ENCODE data around the gene NRAS. TPM values are rescaled to one million over a fixed set of nuclear protein-coding genes. Genes with fewer than 3 reads are reported as not detected.

NRAS gene
- total and polyA plus RNA-seq, 3 experiments from 2014 or later, result 27.1 to 78.2 (median 77.6) TPM

- DNase-seq, result no peak
- Histone ChIP-seq H3K27me3 (ENCODE audit: insufficient read depth, low read length, poor library complexity, severe bottlenecking) (no peaks in the 10 kb centered on the region), H3K9me3 (ENCODE audit: low read length) (no peaks in the 10 kb centered on the region), H3K4me3 (ENCODE audit: low read length) (no peak overlapping the region), H3K36me3 (ENCODE audit: insufficient read depth, low read length) (peaks cover 81% of the 10 kb centered on the region), H3K27ac (ENCODE audit: low read depth, low read length) (no peak overlapping the region), H3K4me1 (ENCODE audit: insufficient read depth, low read length) (no peaks in the 10 kb centered on the region)
- peaks cover 6 to 94% (median 35%) of the 10 kb centered on the region in 3 donors for H3K36me3 Mint-ChIP-seq
- H3K27ac Mint-ChIP-seq, result peak overlapping the region in 3 of 8 donors; percentile 3 to 93 (median 82)
- peaks cover 0 to 6% (median 1%) of the 10 kb centered on the region in 3 donors for H3K4me1 Mint-ChIP-seq
- POLR2A ChIA-PET, result no interaction called here
- H3K9me3 Mint-ChIP-seq, result no peaks in the 10 kb centered on the region
- H3K27me3 Mint-ChIP-seq, result no peaks in the 10 kb centered on the region
- CTCF ChIA-PET, result interaction anchor here (1.5 kb wide), 1 partner anchor 15 kb away, joined by 3 read pairs; no protein-coding TSS in a partner anchor
- H3K4me3 Mint-ChIP-seq, result no peak overlapping the region
Measured at GRCh38 chr1:114723457-114723856, 6.9 kb upstream of the NRAS start.

GRCh38 chr1:114720492-114720891 lies 3.9 kb upstream of the NRAS start:
- H3K27me3 ChIP-seq (ENCODE audit: insufficient read depth, low read length, poor library complexity, severe bottlenecking), result no peaks in the 10 kb centered on the region
- Mint-ChIP-seq H3K9me3 (no peaks in the 10 kb centered on the region), H3K4me3 (peak overlapping the region in 1 of 7 donors; percentile 14), H3K4me1 (peaks cover 14 to 23% (median 20%) of the 10 kb centered on the region in 3 donors), H3K27me3 (no peaks in the 10 kb centered on the region), H3K36me3 (peaks cover 6 to 88% (median 32%) of the 10 kb centered on the region in 3 donors), H3K27ac (peak overlapping the region in 4 of 8 donors; percentile 15 to 61 (median 46))
- H3K27ac ChIP-seq (ENCODE audit: low read depth, low read length), result no peak overlapping the region
- POLR2A ChIA-PET, result no interaction called here
- no peaks in the 10 kb centered on the region for H3K9me3 ChIP-seq (ENCODE audit: low read length)
- peaks cover 15% of the 10 kb centered on the region for H3K4me1 ChIP-seq (ENCODE audit: insufficient read depth, low read length)
- CTCF ChIA-PET, result interaction anchor here (0.9 kb wide), 1 partner anchor 60 kb away, joined by 3 read pairs; the partner anchor contains the start of gene SIKE1
- DNase-seq, result no peak
- peaks cover 60% of the 10 kb centered on the region for H3K36me3 ChIP-seq (ENCODE audit: insufficient read depth, low read length)
- no peak overlapping the region for H3K4me3 ChIP-seq (ENCODE audit: low read length)

GRCh38 chr1:114719424-114719787 lies 2.8 kb upstream of the NRAS start:
- DNase-seq, result no peak
- no peaks in the 10 kb centered on the region for H3K27me3 Mint-ChIP-seq
- peak overlapping the region in 1 of 7 donors; percentile 41 for H3K4me3 Mint-ChIP-seq
- Histone ChIP-seq H3K36me3 (ENCODE audit: insufficient read depth, low read length) (peaks cover 49% of the 10 kb centered on the region), H3K27ac (ENCODE audit: low read depth, low read length) (no peak overlapping the region), H3K27me3 (ENCODE audit: insufficient read depth, low read length, poor library complexity, severe bottlenecking) (no peaks in the 10 kb centered on the region), H3K9me3 (ENCODE audit: low read length) (no peaks in the 10 kb centered on the region), H3K4me3 (ENCODE audit: low read length) (no peak overlapping the region), H3K4me1 (ENCODE audit: insufficient read depth, low read length) (peaks cover 21% of the 10 kb centered on the region)
- H3K36me3 Mint-ChIP-seq, result peaks cover 6 to 77% (median 24%) of the 10 kb centered on the region in 3 donors
- CTCF ChIA-PET, result no interaction called here
- H3K4me1 Mint-ChIP-seq, result peaks cover 15 to 25% (median 24%) of the 10 kb centered on the region in 3 donors
- POLR2A ChIA-PET, result interaction anchor here (0.6 kb wide), 1 partner anchor 19 kb away, joined by 3 read pairs; no protein-coding TSS in a partner anchor
- H3K9me3 Mint-ChIP-seq, result no peaks in the 10 kb centered on the region
- H3K27ac Mint-ChIP-seq, result peak overlapping the region in 6 of 8 donors; percentile 36 to 92 (median 70)

- ChIA-PET CTCF (interaction anchor here (1.3 kb wide), 1 partner anchor 23 kb away, joined by 3 read pairs; no protein-coding TSS in a partner anchor), POLR2A (interaction anchor here (0.5 to 0.6 kb wide), 2 partner anchors 20 to 207 kb away, joined by 3 to 4 read pairs; no protein-coding TSS in a partner anchor)
- Histone ChIP-seq H3K9me3 (ENCODE audit: low read length) (no peaks in the 10 kb centered on the region), H3K27me3 (ENCODE audit: insufficient read depth, low read length, poor library complexity, severe bottlenecking) (no peaks in the 10 kb centered on the region), H3K36me3 (ENCODE audit: insufficient read depth, low read length) (peaks cover 45% of the 10 kb centered on the region), H3K4me3 (ENCODE audit: low read length) (no peak overlapping the region), H3K4me1 (ENCODE audit: insufficient read depth, low read length) (peaks cover 21% of the 10 kb centered on the region), H3K27ac (ENCODE audit: low read depth, low read length) (no peak overlapping the region)
- Mint-ChIP-seq H3K9me3 (no peaks in the 10 kb centered on the region), H3K4me1 (peaks cover 17 to 31% (median 29%) of the 10 kb centered on the region in 3 donors), H3K27me3 (no peaks in the 10 kb centered on the region), H3K4me3 (peak overlapping the region in 1 of 7 donors; percentile 59), H3K36me3 (peaks cover 6 to 78% (median 20%) of the 10 kb centered on the region in 3 donors), H3K27ac (peak overlapping the region in 6 of 8 donors; percentile 54 to 92 (median 70))
- no peak for DNase-seq
Measured at GRCh38 chr1:114718661-114719423, 2.3 kb upstream of the NRAS start.

GRCh38 chr1:114715952-114716303 lies 643 bp downstream of the NRAS start:
- ChIA-PET POLR2A (interaction anchor here (1.3 to 1.8 kb wide), 3 partner anchors 42 to 205 kb away, joined by 4 to 8 read pairs (median 7); partner anchors contain the start of genes CSDE1, SIKE1 and TRIM33), CTCF (interaction anchor here (1.0 to 2.5 kb wide), 2 partner anchors 45 to 64 kb away, joined by 3 to 9 read pairs; partner anchors contain the start of gene SIKE1)
- no peaks in the 10 kb centered on the region for H3K27me3 ChIP-seq (ENCODE audit: insufficient read depth, low read length, poor library complexity, severe bottlenecking)
- no peaks in the 10 kb centered on the region for H3K9me3 Mint-ChIP-seq
- H3K36me3 Mint-ChIP-seq, result peaks cover 6 to 79% (median 18%) of the 10 kb centered on the region in 3 donors
- peak overlapping the region; percentile 97 for H3K4me3 ChIP-seq (ENCODE audit: low read length)
- DNase-seq, result peak in 1 of 5 donors; percentile 14
- H3K27me3 Mint-ChIP-seq, result no peaks in the 10 kb centered on the region
- peaks cover 20 to 42% (median 29%) of the 10 kb centered on the region in 3 donors for H3K4me1 Mint-ChIP-seq
- peak overlapping the region; percentile 97 to 100 (median 99) for H3K27ac Mint-ChIP-seq
- peak overlapping the region; percentile 92 to 99 (median 94) for H3K4me3 Mint-ChIP-seq
- peak overlapping the region; percentile 99 for H3K27ac ChIP-seq (ENCODE audit: low read depth, low read length)
- H3K4me1 ChIP-seq (ENCODE audit: insufficient read depth, low read length), result peaks cover 21% of the 10 kb centered on the region
- peaks cover 33% of the 10 kb centered on the region for H3K36me3 ChIP-seq (ENCODE audit: insufficient read depth, low read length)
- H3K9me3 ChIP-seq (ENCODE audit: low read length), result no peaks in the 10 kb centered on the region

- CTCF ChIA-PET, result no interaction called here
Measured at GRCh38 chr1:114712977-114713376, 3.6 kb downstream of the NRAS start.

GRCh38 chr1:114710360-114710759 lies 6.2 kb downstream of the NRAS start:
- H3K9me3 Mint-ChIP-seq, result no peaks in the 10 kb centered on the region
- H3K36me3 Mint-ChIP-seq, result peaks cover 12 to 78% (median 19%) of the 10 kb centered on the region in 3 donors
- no peaks in the 10 kb centered on the region for H3K27me3 Mint-ChIP-seq
- H3K4me3 Mint-ChIP-seq, result peak overlapping the region in 1 of 7 donors; percentile 58
- no peak overlapping the region for H3K4me3 ChIP-seq (ENCODE audit: low read length)
- H3K9me3 ChIP-seq (ENCODE audit: low read length), result no peaks in the 10 kb centered on the region
- peaks cover 6 to 20% (median 7%) of the 10 kb centered on the region in 3 donors for H3K4me1 Mint-ChIP-seq
- no peaks in the 10 kb centered on the region for H3K27me3 ChIP-seq (ENCODE audit: insufficient read depth, low read length, poor library complexity, severe bottlenecking)
- H3K27ac ChIP-seq (ENCODE audit: low read depth, low read length), result no peak overlapping the region
- POLR2A ChIA-PET, result no interaction called here
- peaks cover 5% of the 10 kb centered on the region for H3K4me1 ChIP-seq (ENCODE audit: insufficient read depth, low read length)
- peaks cover 32% of the 10 kb centered on the region for H3K36me3 ChIP-seq (ENCODE audit: insufficient read depth, low read length)
- no peak for DNase-seq
- peak overlapping the region in 1 of 8 donors; percentile 39 for H3K27ac Mint-ChIP-seq
- CTCF ChIA-PET, result no interaction called here

More at GRCh38 chr1:114712977-114713376, 3.6 kb downstream of the NRAS start:
- Histone ChIP-seq H3K9me3 (ENCODE audit: low read length) (no peaks in the 10 kb centered on the region), H3K4me1 (ENCODE audit: insufficient read depth, low read length) (peaks cover 21% of the 10 kb centered on the region), H3K27ac (ENCODE audit: low read depth, low read length) (no peak overlapping the region), H3K4me3 (ENCODE audit: low read length) (no peak overlapping the region), H3K27me3 (ENCODE audit: insufficient read depth, low read length, poor library complexity, severe bottlenecking) (no peaks in the 10 kb centered on the region), H3K36me3 (ENCODE audit: insufficient read depth, low read length) (peaks cover 18% of the 10 kb centered on the region)
- peaks cover 11 to 72% (median 12%) of the 10 kb centered on the region in 3 donors for H3K36me3 Mint-ChIP-seq
- POLR2A ChIA-PET, result no interaction called here
- no peak for DNase-seq
- peaks cover 20 to 42% (median 29%) of the 10 kb centered on the region in 3 donors for H3K4me1 Mint-ChIP-seq
- no peaks in the 10 kb centered on the region for H3K27me3 Mint-ChIP-seq
- no peak overlapping the region for H3K4me3 Mint-ChIP-seq
- H3K27ac Mint-ChIP-seq, result peak overlapping the region in 1 of 8 donors; percentile 38
- no peaks in the 10 kb centered on the region for H3K9me3 Mint-ChIP-seq

- no peaks in the 10 kb centered on the region for H3K9me3 ChIP-seq (ENCODE audit: low read length)
- H3K27me3 ChIP-seq (ENCODE audit: insufficient read depth, low read length, poor library complexity, severe bottlenecking), result no peaks in the 10 kb centered on the region
- DNase-seq, result no peak
- Mint-ChIP-seq H3K27ac (no peak overlapping the region), H3K9me3 (no peaks in the 10 kb centered on the region), H3K4me1 (peaks cover 0 to 3% (median 0%) of the 10 kb centered on the region in 3 donors), H3K4me3 (no peak overlapping the region), H3K27me3 (no peaks in the 10 kb centered on the region), H3K36me3 (peaks cover 6 to 68% (median 16%) of the 10 kb centered on the region in 3 donors)
- H3K36me3 ChIP-seq (ENCODE audit: insufficient read depth, low read length), result peaks cover 27% of the 10 kb centered on the region
- H3K27ac ChIP-seq (ENCODE audit: low read depth, low read length), result no peak overlapping the region
- no peak overlapping the region for H3K4me3 ChIP-seq (ENCODE audit: low read length)
- ChIA-PET CTCF (no interaction called here), POLR2A (no interaction called here)
- H3K4me1 ChIP-seq (ENCODE audit: insufficient read depth, low read length), result no peaks in the 10 kb centered on the region
Measured at GRCh38 chr1:114707604-114708003, 9.0 kb downstream of the NRAS start.
